CD1c-positive myeloid dendritic cell (primary cell): Measurements from ENCODE around the gene STAG1.
A peak's percentile ranks its signal among the peaks of the same experiment; 100 is the strongest.
"Not testable (repeated sequence)": the region's sequence is repeated elsewhere in the genome, so short reads cannot be mapped to it uniquely, and the experiment has no call there.

ENCODE experiments used
- DNase-seq: peaks from one replicate; pipeline ENCODE4 v3.0.0-alpha.2; 2016; ENCODE audit errors: extremely low spot score

Gene STAG1

DNA sequence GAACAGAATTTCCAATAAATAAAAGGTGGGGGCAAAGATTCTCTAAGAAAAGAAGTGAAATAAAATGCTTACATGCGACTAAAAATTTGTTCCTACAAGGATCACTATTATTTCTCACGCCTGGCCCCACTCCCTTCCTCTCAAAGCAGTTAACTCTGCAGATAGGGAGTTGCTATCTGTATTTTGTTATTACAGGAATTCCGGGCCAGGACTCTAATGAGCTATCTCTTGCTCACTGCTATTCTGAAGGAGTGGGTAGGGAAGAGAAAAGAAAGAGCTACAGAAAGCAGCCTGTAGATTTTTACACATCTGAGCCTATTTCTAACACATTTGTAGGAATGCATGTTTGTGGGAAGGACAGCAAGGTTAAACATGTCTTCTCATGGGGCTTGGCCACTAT is 361.6 kb downstream of the STAG1 start:
- DNase-seq = no peak

- DNase-seq = no peak
Observed at GRCh38 chr3:136387031-136387430, 365.1 kb downstream of the STAG1 start.

GRCh38 chr3:136385457-136385856 is 366.7 kb downstream of the STAG1 start:
- no peak for DNase-seq

- DNase-seq = no peak
Observed at GRCh38 chr3:136381051-136381450, 371.1 kb downstream of the STAG1 start.

GRCh38 chr3:136380530-136380929 is 371.6 kb downstream of the STAG1 start:
- DNase-seq = no peak

DNA sequence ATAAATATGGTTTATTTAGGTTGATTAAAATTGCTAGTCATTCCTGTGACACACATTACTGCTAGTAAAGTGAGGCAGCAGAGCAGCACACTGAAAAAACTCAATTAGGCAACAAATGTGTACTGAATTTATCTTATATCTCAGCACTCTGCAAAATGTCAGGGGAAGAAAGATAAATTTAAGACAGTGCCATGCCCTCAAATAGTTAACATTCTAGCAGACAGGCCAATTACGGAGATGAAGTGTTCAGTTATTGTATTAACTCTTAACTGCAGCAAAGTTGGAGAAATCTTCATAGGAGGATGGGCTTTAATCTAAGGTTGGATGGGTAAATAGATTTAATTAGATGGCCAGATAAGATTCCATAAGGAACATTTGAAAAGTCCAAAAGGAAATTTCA is 374.2 kb downstream of the STAG1 start:
- DNase-seq = no peak

GRCh38 chr3:136377508-136377907 is 374.7 kb downstream of the STAG1 start:
- DNase-seq = no peak

GRCh38 chr3:136375800-136376199 is 376.4 kb downstream of the STAG1 start:
- DNase-seq = not testable (repeated sequence)

GRCh38 chr3:136366289-136366688 is 385.9 kb downstream of the STAG1 start:
- no peak for DNase-seq

DNA sequence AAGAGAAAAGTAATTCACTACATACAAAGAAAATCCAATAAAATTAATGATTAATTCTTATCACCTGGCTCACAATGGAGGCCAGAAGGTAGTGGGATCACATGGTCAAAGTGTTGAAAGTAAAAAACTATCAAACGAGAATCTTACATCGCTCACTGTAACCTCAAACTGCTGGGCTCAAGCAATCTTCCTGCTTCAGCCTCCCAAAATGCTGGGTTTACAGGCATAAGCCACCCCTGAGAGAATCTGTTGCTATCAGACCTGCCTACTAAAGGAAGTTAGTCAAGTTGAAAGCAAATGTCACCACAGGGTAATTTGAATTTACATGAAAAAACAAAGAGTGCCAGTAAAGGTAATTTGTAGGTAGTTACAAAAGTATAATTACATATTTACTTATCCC is 398.7 kb downstream of the STAG1 start:
- DNase-seq = no peak

DNA sequence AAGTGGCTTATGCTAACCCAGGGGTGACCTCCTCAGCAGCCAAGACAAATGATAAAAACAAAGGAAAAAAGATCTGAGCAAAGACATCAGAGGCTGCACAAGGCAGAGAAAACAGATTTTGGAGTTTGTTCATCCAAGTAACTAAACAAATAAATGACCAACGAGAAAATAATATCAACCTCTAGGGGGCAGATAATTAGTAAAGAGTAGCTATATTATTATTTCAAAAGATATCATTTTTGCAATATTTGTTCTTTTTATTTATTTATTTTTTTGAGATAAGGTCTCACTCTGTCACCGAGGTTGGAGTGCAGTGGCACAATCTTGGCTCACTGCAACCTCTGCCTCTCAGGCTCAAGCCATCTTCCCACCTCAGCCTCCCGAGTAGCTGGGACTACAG is 400.3 kb downstream of the STAG1 start:
- no peak for DNase-seq

GRCh38 chr3:136351351-136351750 is 400.8 kb downstream of the STAG1 start:
- no peak for DNase-seq

DNA sequence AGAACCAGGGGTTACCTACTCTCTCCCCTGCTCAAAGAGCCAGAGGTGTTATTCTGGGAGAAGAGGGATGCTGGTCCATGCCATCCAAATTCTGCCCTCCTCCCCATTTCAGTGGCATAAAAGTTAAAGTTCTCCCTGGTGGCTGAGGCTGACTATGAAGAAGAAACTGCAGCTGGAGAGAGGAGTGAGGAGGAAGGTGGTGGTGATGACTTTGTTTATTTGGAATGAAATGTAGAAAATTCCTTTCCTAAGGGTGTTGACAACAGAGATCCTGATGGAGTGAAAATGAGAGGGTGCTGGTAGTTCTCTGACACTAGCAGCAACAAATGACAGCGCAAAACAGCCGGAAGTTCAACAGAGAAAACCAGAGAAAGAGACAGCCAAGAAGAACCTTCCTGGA is 401.6 kb downstream of the STAG1 start:
- no peak for DNase-seq

DNA sequence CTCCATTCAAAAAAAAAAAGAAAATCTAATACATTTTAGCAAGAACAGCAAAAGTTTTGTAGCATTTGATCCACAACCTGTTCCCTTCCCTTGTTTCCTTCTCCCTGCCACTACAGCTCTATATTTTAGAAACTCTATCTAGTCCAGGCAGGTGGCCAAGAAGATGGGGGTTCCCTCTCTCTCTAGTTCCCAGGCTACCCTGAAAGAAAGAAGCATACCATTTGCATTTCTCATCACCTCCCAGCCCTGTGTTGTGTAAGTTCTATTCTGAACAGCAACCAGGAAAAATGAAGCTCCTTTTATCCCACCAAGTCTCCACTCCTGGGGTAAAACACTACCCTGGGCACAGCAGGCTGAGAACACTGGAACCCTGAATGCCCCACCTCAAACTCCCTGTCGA is 402.0 kb downstream of the STAG1 start:
- DNase-seq = no peak

DNA sequence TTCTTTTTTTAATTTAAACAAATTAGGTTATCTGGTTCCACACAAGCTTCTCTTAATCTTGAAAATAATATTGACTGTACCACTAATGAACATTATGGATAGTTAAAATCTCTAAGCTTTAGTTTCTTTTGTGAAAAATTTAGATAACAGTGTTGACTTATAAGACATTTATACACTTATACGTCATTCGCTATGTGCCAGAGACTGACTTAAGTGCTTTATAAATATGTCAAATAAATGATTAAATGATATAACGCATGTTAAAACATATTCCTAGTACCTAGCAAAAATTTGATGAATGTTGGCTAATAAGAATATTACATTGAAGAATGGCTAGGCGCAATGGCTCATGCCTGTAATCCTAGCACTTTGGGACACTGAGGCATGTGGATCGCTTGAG is 405.7 kb downstream of the STAG1 start:
- DNase-seq = no peak

- peak; percentile 13 for DNase-seq
Observed at GRCh38 chr3:136343873-136344555, 408.2 kb downstream of the STAG1 start.

DNA sequence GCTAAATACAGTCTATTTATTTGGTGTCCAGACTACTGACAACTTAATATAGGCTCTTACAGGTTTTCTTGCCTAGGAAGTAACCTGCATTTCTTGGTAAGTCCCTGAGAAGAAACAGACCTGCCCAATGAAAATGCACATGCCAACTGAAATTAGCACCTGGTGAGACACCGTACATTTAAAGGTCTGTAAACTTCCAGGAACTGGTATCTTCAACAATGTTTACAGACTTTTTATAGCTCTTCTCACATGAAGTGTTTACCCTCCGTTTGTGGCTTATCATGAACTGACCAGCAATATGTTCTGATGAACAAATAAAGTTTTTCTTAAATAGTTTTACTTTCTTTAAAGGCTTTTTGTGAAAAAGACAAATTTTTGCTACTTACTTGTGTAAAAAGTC is 408.7 kb downstream of the STAG1 start:
- DNase-seq = no peak

- no peak for DNase-seq
Observed at GRCh38 chr3:136336329-136337100, 415.7 kb downstream of the STAG1 start.

GRCh38 chr3:136334726-136335125 is 417.5 kb downstream of the STAG1 start:
- not testable (repeated sequence) for DNase-seq

DNA sequence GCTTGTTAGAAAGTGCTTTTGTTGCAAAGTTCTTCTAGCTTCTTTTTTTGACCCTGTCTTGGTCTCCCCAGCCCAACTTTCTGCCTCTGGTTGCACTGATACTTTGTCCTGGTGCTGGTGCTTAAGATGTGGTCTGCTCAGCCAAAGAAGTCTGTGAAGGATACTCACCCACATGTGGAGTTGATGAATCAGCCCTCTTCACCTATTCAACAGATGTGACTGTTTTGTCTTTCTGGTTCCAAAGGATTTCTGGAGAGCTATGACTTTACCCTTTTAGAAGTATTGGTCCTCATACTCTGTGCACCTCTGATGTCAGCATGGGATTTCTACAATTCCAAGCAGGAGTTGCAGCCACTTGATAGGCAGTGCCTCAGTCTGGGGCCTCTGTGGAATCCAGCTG is 418.0 kb downstream of the STAG1 start:
- no peak for DNase-seq

GRCh38 chr3:136332776-136333175 is 419.4 kb downstream of the STAG1 start:
- no peak for DNase-seq

DNA sequence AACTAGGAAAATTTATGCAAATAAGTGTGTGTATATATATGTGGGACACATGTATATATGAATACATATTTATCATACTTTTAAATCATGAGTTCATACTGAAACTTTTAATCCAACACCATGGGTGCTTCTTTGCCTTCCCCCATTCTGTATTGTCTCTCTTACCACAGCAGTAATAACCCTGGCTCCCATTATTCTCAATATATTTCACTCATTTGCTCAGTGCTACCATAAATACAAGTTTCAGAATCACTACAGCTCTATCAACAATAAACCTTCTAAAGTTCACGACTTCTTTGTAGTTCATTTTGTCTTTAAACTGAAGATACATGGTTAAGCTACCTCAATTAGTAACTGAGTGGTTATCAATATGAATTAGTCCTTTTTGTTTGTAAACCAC is 419.9 kb downstream of the STAG1 start:
- no peak for DNase-seq

DNA sequence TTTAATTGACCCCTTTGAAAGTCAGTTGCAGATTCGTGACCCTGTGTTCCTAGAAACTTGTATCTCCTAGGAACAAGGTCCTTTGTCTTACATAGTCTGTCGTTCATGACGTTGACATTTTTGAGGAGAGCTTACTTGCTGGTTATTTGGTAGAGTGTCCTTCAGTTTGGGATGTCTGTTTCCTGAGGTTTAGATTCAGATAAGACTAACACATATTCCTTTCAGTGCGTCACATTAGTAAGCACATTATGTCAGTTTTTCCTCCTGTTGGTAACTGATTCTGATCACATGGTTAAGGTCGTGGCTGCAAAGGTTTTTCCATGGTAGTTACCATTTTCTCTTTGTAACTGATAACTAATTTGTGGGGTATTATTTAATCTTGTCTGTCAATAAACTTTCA is 421.3 kb downstream of the STAG1 start:
- no peak for DNase-seq

DNA sequence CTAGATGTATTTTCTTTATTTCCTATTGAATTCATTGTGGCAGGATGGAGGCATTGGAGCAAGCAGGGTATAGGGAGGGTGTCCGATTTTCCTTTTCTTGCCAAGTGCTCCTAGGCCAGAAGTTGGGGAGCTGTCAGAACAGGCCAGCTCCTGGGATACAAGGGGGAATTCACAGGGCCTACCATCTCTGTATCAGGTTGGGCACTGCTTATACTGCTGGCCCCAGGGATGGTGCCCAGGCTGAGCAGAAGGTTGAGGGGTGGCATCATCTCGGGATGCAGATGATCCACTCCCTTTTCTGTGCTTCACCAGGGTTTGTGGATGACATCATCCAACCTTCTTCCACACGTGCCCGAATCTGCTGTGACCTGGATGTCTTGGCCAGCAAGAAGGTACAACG is 422.6 kb downstream of the STAG1 start:
- DNase-seq = no peak
